ENCODE results near the gene MAGEA9B. TPM values are rescaled to one million over a fixed set of nuclear protein-coding genes. Genes with fewer than 3 reads are reported as not detected.
"Not testable (repeated sequence)": the region's sequence is repeated elsewhere in the genome, so short reads cannot be mapped to it uniquely, and the experiment has no call there.

Gene MAGEA9B
- total RNA-seq, 1 experiment from 2014 or later: not detected

GRCh38 chrX:149611623-149612175 is 24.4 kb upstream of the MAGEA9B start:
- POLR2A ChIA-PET (ENCODE audit: unreplicated experiment): no interaction called here
- BruUV-seq (replicated peaks): no TSS peak
- Histone ChIP-seq H3K4me1 (ENCODE audit: insufficient read depth, low read length) (no peaks in the 10 kb centered on the region), H3K4me3 (ENCODE audit: low read length) (no peak overlapping the region), H3F3A (ENCODE audit: low read length, unreplicated experiment) (no peaks in the 10 kb centered on the region), H4K20me1 (ENCODE audit: low read length) (no peaks in the 10 kb centered on the region), H3K36me3 (ENCODE audit: low read depth, low read length) (no peaks in the 10 kb centered on the region), H2AFZ (ENCODE audit: low read length) (no peak overlapping the region), H3K9me3 (ENCODE audit: low read length) (no peaks in the 10 kb centered on the region), H3K27ac (ENCODE audit: low read length) (no peak overlapping the region), H3K27me3 (ENCODE audit: low read length) (no peaks in the 10 kb centered on the region), H3K9ac (ENCODE audit: low read length) (no peak overlapping the region), H3K79me2 (ENCODE audit: low read length) (peaks cover 33% of the 10 kb centered on the region), H3K4me2 (ENCODE audit: low read length) (no peak overlapping the region), H3K9me2 (replicated peaks; ENCODE audit: low read length) (no peaks in the 10 kb centered on the region)
- no peak for DNase-seq
- TF ChIP-seq EZH2 (IDR thresholded peaks at IDR 0.05; ENCODE audit: low read length, unreplicated experiment) (no peak), EZH2phosphoT487 (IDR thresholded peaks at IDR 0.05; ENCODE audit: borderline replicate concordance, low read length) (no peak), CTCF (conservative IDR thresholded peaks at IDR 0.05; ENCODE audit: low read depth, low read length) (no peak)
- CTCF ChIA-PET: no interaction called here
- ATAC-seq: no peak
- intact Hi-C loops (cut with micrococcal nuclease): no loop called here

GRCh38 chrX:149610511-149610910 is 23.3 kb upstream of the MAGEA9B start:
- ATAC-seq (no peak), DNase-seq (no peak)
- ChIA-PET CTCF (no interaction called here), POLR2A (ENCODE audit: unreplicated experiment) (no interaction called here)
- H3K36me3 ChIP-seq (ENCODE audit: low read depth, low read length): no peaks in the 10 kb centered on the region
- H3K9me3 ChIP-seq (ENCODE audit: low read length): no peaks in the 10 kb centered on the region
- H3K27ac ChIP-seq (ENCODE audit: low read length): no peak overlapping the region
- H3K9me2 ChIP-seq (replicated peaks; ENCODE audit: low read length): no peaks in the 10 kb centered on the region
- intact Hi-C loops (cut with micrococcal nuclease): no loop called here
- no peak overlapping the region for H3K4me3 ChIP-seq (ENCODE audit: low read length)
- no peak overlapping the region for H3K4me2 ChIP-seq (ENCODE audit: low read length)
- TF ChIP-seq CTCF (conservative IDR thresholded peaks at IDR 0.05; ENCODE audit: low read depth, low read length) (no peak), EZH2phosphoT487 (IDR thresholded peaks at IDR 0.05; ENCODE audit: borderline replicate concordance, low read length) (no peak), EZH2 (IDR thresholded peaks at IDR 0.05; ENCODE audit: low read length, unreplicated experiment) (no peak)
- no peaks in the 10 kb centered on the region for H4K20me1 ChIP-seq (ENCODE audit: low read length)
- H3K9ac ChIP-seq (ENCODE audit: low read length): no peak overlapping the region
- no peaks in the 10 kb centered on the region for H3F3A ChIP-seq (ENCODE audit: low read length, unreplicated experiment)
- H3K4me1 ChIP-seq (ENCODE audit: insufficient read depth, low read length): no peaks in the 10 kb centered on the region
- H3K79me2 ChIP-seq (ENCODE audit: low read length): peaks cover 25% of the 10 kb centered on the region
- H2AFZ ChIP-seq (ENCODE audit: low read length): no peak overlapping the region
- no peaks in the 10 kb centered on the region for H3K27me3 ChIP-seq (ENCODE audit: low read length)
- no TSS peak for BruUV-seq (replicated peaks)

- H3K36me3 ChIP-seq (ENCODE audit: low read depth, low read length): no peaks in the 10 kb centered on the region
- ChIA-PET POLR2A (ENCODE audit: unreplicated experiment) (no interaction called here), CTCF (no interaction called here)
- BruUV-seq (replicated peaks): no TSS peak
- H3K4me3 ChIP-seq (ENCODE audit: low read length): no peak overlapping the region
- TF ChIP-seq EZH2phosphoT487 (IDR thresholded peaks at IDR 0.05; ENCODE audit: borderline replicate concordance, low read length) (no peak), CTCF (conservative IDR thresholded peaks at IDR 0.05; ENCODE audit: low read depth, low read length) (no peak), EZH2 (IDR thresholded peaks at IDR 0.05; ENCODE audit: low read length, unreplicated experiment) (no peak)
- H4K20me1 ChIP-seq (ENCODE audit: low read length): no peaks in the 10 kb centered on the region
- no peaks in the 10 kb centered on the region for H3K79me2 ChIP-seq (ENCODE audit: low read length)
- H3K27me3 ChIP-seq (ENCODE audit: low read length): no peaks in the 10 kb centered on the region
- no peak overlapping the region for H3K27ac ChIP-seq (ENCODE audit: low read length)
- no peaks in the 10 kb centered on the region for H3K4me1 ChIP-seq (ENCODE audit: insufficient read depth, low read length)
- no peak overlapping the region for H2AFZ ChIP-seq (ENCODE audit: low read length)
- no peak overlapping the region for H3K4me2 ChIP-seq (ENCODE audit: low read length)
- no peak overlapping the region for H3K9ac ChIP-seq (ENCODE audit: low read length)
- intact Hi-C loops (cut with micrococcal nuclease): no loop called here
- H3K9me2 ChIP-seq (replicated peaks; ENCODE audit: low read length): no peaks in the 10 kb centered on the region
- H3K9me3 ChIP-seq (ENCODE audit: low read length): no peaks in the 10 kb centered on the region
- no peak for ATAC-seq
- no peaks in the 10 kb centered on the region for H3F3A ChIP-seq (ENCODE audit: low read length, unreplicated experiment)
- DNase-seq: no peak
Observed at GRCh38 chrX:149607699-149608098, 20.4 kb upstream of the MAGEA9B start.

GRCh38 chrX:149605248-149605885 is 18.1 kb upstream of the MAGEA9B start:
- CTCF ChIA-PET; H3K4me3 ChIP-seq (ENCODE audit: low read length); POLR2A ChIA-PET (ENCODE audit: unreplicated experiment): not testable (repeated sequence)

More at GRCh38 chrX:149605248-149605885, 18.1 kb upstream of the MAGEA9B start:
- H4K20me1 ChIP-seq (ENCODE audit: low read length); ATAC-seq; H2AFZ ChIP-seq (ENCODE audit: low read length); H3K27me3 ChIP-seq (ENCODE audit: low read length); H3F3A ChIP-seq (ENCODE audit: low read length, unreplicated experiment); H3K27ac ChIP-seq (ENCODE audit: low read length); intact Hi-C loops (cut with micrococcal nuclease); DNase-seq; H3K79me2 ChIP-seq (ENCODE audit: low read length); H3K36me3 ChIP-seq (ENCODE audit: low read depth, low read length); H3K4me2 ChIP-seq (ENCODE audit: low read length); H3K9me2 ChIP-seq (replicated peaks; ENCODE audit: low read length); BruUV-seq (replicated peaks); H3K9me3 ChIP-seq (ENCODE audit: low read length); H3K4me1 ChIP-seq (ENCODE audit: insufficient read depth, low read length); H3K9ac ChIP-seq (ENCODE audit: low read length): not testable (repeated sequence)

All from PC-3 (cell line).